DMS79 treated with DMSO at 0.1 percent for 48 hours (cell line): Measurements from ENCODE around the gene HOXB5.

ENCODE experiments used
- DNase-seq: peaks from one replicate; lab custom pipeline; 2025; lab: John Stamatoyannopoulos, UW

Gene HOXB5

GRCh38 chr17:48629411-48629759, 35.8 kb upstream of the HOXB5 start:
- DNase-seq: no peak

GRCh38 chr17:48628649-48629410, 35.3 kb upstream of the HOXB5 start:
- DNase-seq: no peak

GRCh38 chr17:48627623-48628521, 34.3 kb upstream of the HOXB5 start:
- no peak for DNase-seq

- no peak for DNase-seq
Measured at GRCh38 chr17:48627118-48627597, 33.6 kb upstream of the HOXB5 start.

GRCh38 chr17:48626245-48627117, 32.9 kb upstream of the HOXB5 start, which contains the start of gene HOXB9:
HOXB9 (minus strand) TSS chr17:48626358; CDS start chr17:48626269, 89 bp downstream.
- peak; percentile 31 for DNase-seq

- peak; percentile 56 for DNase-seq
Measured at GRCh38 chr17:48625495-48626244, 32.1 kb upstream of the HOXB5 start.

GRCh38 chr17:48624544-48625494, 31.2 kb upstream of the HOXB5 start:
- peak; percentile 11 for DNase-seq

GRCh38 chr17:48624118-48624517, 30.5 kb upstream of the HOXB5 start:
- no peak for DNase-seq

GRCh38 chr17:48623583-48623982, 30.0 kb upstream of the HOXB5 start:
- no peak for DNase-seq

GRCh38 chr17:48622857-48623256, 29.3 kb upstream of the HOXB5 start:
- no peak for DNase-seq

GRCh38 chr17:48621410-48622392, 28.1 kb upstream of the HOXB5 start:
- DNase-seq: no peak

GRCh38 chr17:48620461-48621139, 27.0 kb upstream of the HOXB5 start:
- DNase-seq: no peak

- DNase-seq: no peak
Measured at GRCh38 chr17:48619826-48620449, 26.4 kb upstream of the HOXB5 start.

- DNase-seq: peak; percentile 77
Measured at GRCh38 chr17:48618256-48618896, 24.8 kb upstream of the HOXB5 start.

GRCh38 chr17:48617471-48618255, 24.1 kb upstream of the HOXB5 start:
- DNase-seq: no peak

GRCh38 chr17:48616717-48617470, 23.3 kb upstream of the HOXB5 start:
- no peak for DNase-seq
